HCT116 (cell line): ENCODE data around the gene ZBED5. TPM values are rescaled to one million over a fixed set of nuclear protein-coding genes. Genes with fewer than 3 reads are reported as not detected.

Experiments
- ATAC-seq: fragments of 200-7000 bp; cut with Tn5 transposase; 2 replicates; pipeline ENCODE4 v1.9.1; 2020; ENCODE audit warnings: mild to moderate bottlenecking, moderate library complexity
- BruUV-seq: library from RNA; stranded (reverse); fragments of 400-500 nt; replicated peaks from 2 replicates; lab custom pipeline; 2021; lab: Mats Ljungman, UMichigan
- CTCF ChIA-PET: fragments of 300-600 bp; sonication (Branson Sonifier 250); formaldehyde crosslinking; loops from one replicate; lab custom pipeline; 2021; ENCODE audit warnings: antibody characterized with exemption; lab: Charles Lee
- POLR2A ChIA-PET: fragments of 300-600, 350-600 bp; sonication (Branson Sonifier 250); formaldehyde crosslinking; loops from one replicate; lab custom pipeline; 2021; ENCODE audit warnings: antibody characterized with exemption; lab: Charles Lee
- RAD21 ChIA-PET, 2 experiments: fragments of 300-600 bp; sonication (Branson Sonifier 250); formaldehyde crosslinking; loops; one replicate each; lab custom pipeline; 2023; ENCODE audit warnings: low total read pairs in 2 of 2; ENCODE audit not compliant: uncharacterized antibody in 2 of 2, unreplicated experiment in 2 of 2, low non-redundant PET in 1 of 2; lab: Charles Lee
- DNase-seq: peaks from one replicate; pipeline ENCODE4 v3.0.0-alpha.2; 2010; ENCODE audit warnings: low read depth, low spot score
- H2AFZ ChIP-seq: fragments of 200-600 bp; shearing (Covaris generic), sonication (generic); 2 replicates; pipeline ENCODE4 v1.6.1; 2017; ENCODE audit warnings: low read depth, mixed run types, mixed read lengths, antibody characterized with exemption, low read length; ENCODE audit not compliant: poor library complexity, severe bottlenecking
- H3K27ac ChIP-seq: 2 replicates; pipeline ENCODE4 v1.5.1; 2012; ENCODE audit warnings: low read depth, low read length
- H3K27me3 ChIP-seq: fragments of 200-600 bp; sonication (generic); 2 replicates; pipeline ENCODE4 v1.6.1; 2016; ENCODE audit warnings: mixed run types, low read length, mixed read lengths; ENCODE audit not compliant: insufficient read depth
- H3K36me3 ChIP-seq, 2 experiments: fragments of 200-500 bp in 1 of 2; fragments of 200-600 bp in 1 of 2; sonication (Bioruptor generic) in 1 of 2; sonication (generic) in 1 of 2; 2 replicates each; pipeline versions ENCODE4 v1.5.1 to v1.6.1; 2014 to 2016; ENCODE audit warnings: low read length in 2 of 2, inconsistent platforms in 1 of 2, mixed read lengths in 1 of 2, mixed run types in 1 of 2; ENCODE audit not compliant: insufficient read depth in 2 of 2, control insufficient read depth in 1 of 2
- H3K4me1 ChIP-seq, 2 experiments: fragments of 200-600 bp in 1 of 2; sonication (generic) in 1 of 2; 2 replicates each; pipeline versions ENCODE4 v1.5.1 to v1.6.1; 2012 to 2017; ENCODE audit warnings: low read length in 2 of 2, inconsistent platforms in 1 of 2, mild to moderate bottlenecking in 1 of 2, mixed read lengths in 1 of 2, mixed run types in 1 of 2, moderate library complexity in 1 of 2; ENCODE audit not compliant: insufficient read depth in 2 of 2, control insufficient read depth in 1 of 2
- H3K4me2 ChIP-seq: fragments of 200-600 bp; sonication (generic); 2 replicates; pipeline ENCODE4 v1.6.1; 2017; ENCODE audit warnings: mixed run types, low read length, mixed read lengths
- H3K4me3 ChIP-seq, 2 experiments: fragments of 200-600 bp in 1 of 2; sonication (generic) in 1 of 2; replicated peaks in 1 of 2; 2 replicates each; pipeline ENCODE4 v1.5.1; 2011 to 2016; ENCODE audit warnings: low read length in 2 of 2, control low read depth in 1 of 2, low read depth in 1 of 2, mild to moderate bottlenecking in 1 of 2, mixed read lengths in 1 of 2, mixed run types in 1 of 2
- H3K79me2 ChIP-seq: fragments of 200-600 bp; sonication (generic); 2 replicates; pipeline ENCODE4 v1.6.1; 2017; ENCODE audit warnings: mild to moderate bottlenecking, mixed run types, low read length, moderate library complexity, mixed read lengths; ENCODE audit not compliant: insufficient read depth
- H3K9ac ChIP-seq: fragments of 200-600 bp; sonication (generic); 2 replicates; pipeline ENCODE4 v1.6.1; 2016; ENCODE audit warnings: low read length, mixed read lengths
- H3K9me2 ChIP-seq: fragments of 200-600 bp; sonication (generic), shearing (Covaris generic); 2 replicates; pipeline ENCODE4 v1.6.1; 2017; ENCODE audit warnings: mixed run types, mild to moderate bottlenecking, moderate library complexity; ENCODE audit not compliant: insufficient read depth
- H3K9me3 ChIP-seq, 2 experiments: fragments of 200-500 bp in 1 of 2; fragments of 200-600 bp in 1 of 2; sonication (Bioruptor generic) in 1 of 2; sonication (generic) in 1 of 2; 2 replicates each; pipeline ENCODE4 v1.6.1; 2014 to 2017; ENCODE audit warnings: low read length in 2 of 2, mixed read lengths in 2 of 2, inconsistent platforms in 1 of 2, low read depth in 1 of 2, mild to moderate bottlenecking in 1 of 2, mixed run types in 1 of 2, moderate library complexity in 1 of 2; ENCODE audit not compliant: control insufficient read depth in 1 of 2, insufficient read depth in 1 of 2
- H4K20me1 ChIP-seq: fragments of 200-600 bp; sonication (generic), shearing (Covaris generic); 2 replicates; pipeline ENCODE4 v1.6.1; 2017; ENCODE audit warnings: mixed run types, mild to moderate bottlenecking, moderate library complexity; ENCODE audit not compliant: insufficient read depth
- CEBPB ChIP-seq: IDR thresholded peaks from 2 replicates; pipeline ENCODE4 v1.6.1; 2012; ENCODE audit warnings: low read depth
- EGR1 ChIP-seq: IDR thresholded peaks from 2 replicates; pipeline ENCODE4 v1.6.1; 2012; ENCODE audit warnings: low read depth
- EZH2 ChIP-seq: fragments of 200-600 bp; sonication (generic); IDR thresholded peaks from 2 replicates; pipeline ENCODE4 v1.6.1; 2017; ENCODE audit warnings: antibody characterized with exemption, mixed run types
- RAD21 ChIP-seq: IDR thresholded peaks from 2 replicates; pipeline ENCODE4 v1.6.1; 2012; ENCODE audit warnings: low read depth, mild to moderate bottlenecking
- SP1 ChIP-seq: IDR thresholded peaks from 2 replicates; pipeline ENCODE4 v1.6.1; 2012; ENCODE audit warnings: low read depth
- TCF7L2 ChIP-seq: IDR thresholded peaks from 2 replicates; pipeline ENCODE4 v1.7.0; 2011; ENCODE audit warnings: borderline replicate concordance, inconsistent platforms; ENCODE audit not compliant: insufficient read depth, insufficient read length; ENCODE audit errors: extremely low read depth
- intact Hi-C: fragments of 100-400 bp; cut with micrococcal nuclease; formaldehyde crosslinking; loops from 2 replicates; pipeline ENCODE4 v1.10.0; 2022
- total RNA-seq: library from RNA; stranded (reverse); gene quantifications from one replicate; pipeline ENCODE4 v1.2.1, GENCODE V29; 2021; ENCODE audit not compliant: unreplicated experiment
- TF ChIP-seq, protein P1 (sequence below), 3 experiments: fragments of 200-600 bp in 1 of 3; sonication (generic) in 1 of 3; IDR thresholded peaks in 2 of 3; conservative IDR thresholded peaks in 1 of 3; 2 replicates each; pipeline ENCODE4 v1.5.1; 2012 to 2017; ENCODE audit warnings: low read depth in 2 of 3, low read length in 2 of 3, antibody characterized with exemption in 1 of 3, borderline replicate concordance in 1 of 3, control low read depth in 1 of 3, mild to moderate bottlenecking in 1 of 3, mixed read lengths in 1 of 3, mixed run types in 1 of 3, moderate library complexity in 1 of 3; ENCODE audit not compliant: insufficient read depth in 1 of 3

Gene ZBED5
- total RNA-seq, 1 experiment from 2014 or later: 26.8 TPM

DNA sequence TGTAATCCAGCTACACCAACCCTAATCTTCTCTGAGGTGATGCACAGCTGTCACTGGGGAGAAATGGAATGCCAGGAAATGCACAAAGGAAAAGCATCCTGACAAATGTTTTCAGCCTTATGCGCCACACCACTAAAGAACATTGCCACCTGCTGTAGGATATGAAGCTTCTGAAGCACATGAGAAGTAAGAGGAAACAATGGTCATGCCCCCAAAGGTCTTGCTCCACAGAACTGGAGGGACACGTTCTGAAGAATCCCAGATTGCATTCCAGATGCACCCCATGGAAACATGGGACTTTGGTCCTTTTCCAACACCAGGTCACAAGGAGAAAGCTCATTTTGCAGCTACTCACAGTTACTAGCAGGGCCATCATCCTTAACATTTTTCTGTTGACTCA, 48.7 kb upstream of the ZBED5 start:
- no TSS peak for BruUV-seq
- POLR2A ChIA-PET: interaction anchor here (0.6 to 1.3 kb wide), 3 partner anchors 91 to 476 kb away, joined by 3 to 4 read pairs (median 3); partner anchors contain the start of gene EIF4G2
- no peaks in the 10 kb centered on the region for H3K36me3 ChIP-seq
- H3K9me2 ChIP-seq: no peaks in the 10 kb centered on the region
- no peaks in the 10 kb centered on the region for H4K20me1 ChIP-seq
- RAD21 ChIA-PET: no interaction called here
- H3K9me3 ChIP-seq: no peaks in the 10 kb centered on the region
- H2AFZ ChIP-seq: no peak overlapping the region
- no peak overlapping the region for H3K27ac ChIP-seq
- H3K4me3 ChIP-seq: no peak overlapping the region
- H3K4me1 ChIP-seq: peaks cover 2 to 27% of the 10 kb centered on the region in 2 experiments; a peak in 3 of 4 replicates
- CTCF ChIA-PET: interaction anchor here (1.2 kb wide), 1 partner anchor 115 kb away, joined by 3 read pairs; no protein-coding TSS in a partner anchor
- TF ChIP-seq CEBPB (no peak), EZH2 (no peak), TCF7L2 (no peak), SP1 (no peak), RAD21 (peak; percentile 59), EGR1 (no peak)
- TF ChIP-seq, protein P1, sequence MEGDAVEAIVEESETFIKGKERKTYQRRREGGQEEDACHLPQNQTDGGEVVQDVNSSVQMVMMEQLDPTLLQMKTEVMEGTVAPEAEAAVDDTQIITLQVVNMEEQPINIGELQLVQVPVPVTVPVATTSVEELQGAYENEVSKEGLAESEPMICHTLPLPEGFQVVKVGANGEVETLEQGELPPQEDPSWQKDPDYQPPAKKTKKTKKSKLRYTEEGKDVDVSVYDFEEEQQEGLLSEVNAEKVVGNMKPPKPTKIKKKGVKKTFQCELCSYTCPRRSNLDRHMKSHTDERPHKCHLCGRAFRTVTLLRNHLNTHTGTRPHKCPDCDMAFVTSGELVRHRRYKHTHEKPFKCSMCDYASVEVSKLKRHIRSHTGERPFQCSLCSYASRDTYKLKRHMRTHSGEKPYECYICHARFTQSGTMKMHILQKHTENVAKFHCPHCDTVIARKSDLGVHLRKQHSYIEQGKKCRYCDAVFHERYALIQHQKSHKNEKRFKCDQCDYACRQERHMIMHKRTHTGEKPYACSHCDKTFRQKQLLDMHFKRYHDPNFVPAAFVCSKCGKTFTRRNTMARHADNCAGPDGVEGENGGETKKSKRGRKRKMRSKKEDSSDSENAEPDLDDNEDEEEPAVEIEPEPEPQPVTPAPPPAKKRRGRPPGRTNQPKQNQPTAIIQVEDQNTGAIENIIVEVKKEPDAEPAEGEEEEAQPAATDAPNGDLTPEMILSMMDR (IDR thresholded peaks at IDR 0.05 in 2 of 3, conservative IDR thresholded peaks at IDR 0.05 in 1 of 3; ENCODE audit: borderline replicate concordance in 1 of 3, insufficient read depth in 1 of 3, low read depth in 2 of 3, low read length in 2 of 3): peak in 2 of 3 experiments; percentile 18 to 29; a peak in 2 of 6 replicates
- DNase-seq (no peak), ATAC-seq (peak; percentile 52; the same call in 1 of the 2 replicates)
- H3K27me3 ChIP-seq: no peaks in the 10 kb centered on the region
- no peak overlapping the region for H3K9ac ChIP-seq
- intact Hi-C loops: no loop called here
- no peak overlapping the region for H3K4me2 ChIP-seq
- no peaks in the 10 kb centered on the region for H3K79me2 ChIP-seq
